GM19025 (cell line): ENCODE results near the gene SHFL.

ENCODE experiments used
- ATAC-seq: cut with Tn5 transposase; IDR thresholded peaks from one replicate; pipeline ENCODE4 v1.9.1; 2021; ENCODE audit warnings: mild to moderate bottlenecking, low read depth, moderate library complexity; ENCODE audit not compliant: unreplicated experiment

SHFL gene

GRCh38 chr19:10126213-10126639 is 40.1 kb downstream of the SHFL start:
- no peak for ATAC-seq

DNA sequence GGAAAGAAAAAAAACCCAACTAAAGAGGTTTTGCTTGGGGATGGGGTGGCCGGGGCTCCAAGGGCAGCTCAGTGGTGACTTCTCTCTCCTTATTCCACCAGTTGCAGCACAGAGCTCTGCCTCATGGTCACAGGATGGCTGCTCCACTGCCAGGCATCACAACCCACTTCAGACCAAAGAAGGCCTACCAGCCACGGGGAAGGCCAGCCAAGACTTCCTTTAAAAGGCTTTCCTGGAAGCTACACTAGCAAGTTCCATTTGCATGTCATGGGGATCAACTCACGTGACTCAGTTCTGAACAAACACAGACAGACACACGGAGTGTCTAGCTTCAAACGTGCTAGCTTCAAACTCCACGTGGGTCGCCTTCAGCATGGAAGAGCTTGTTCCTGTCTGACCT is 46.8 kb downstream of the SHFL start:
- no peak for ATAC-seq

DNA sequence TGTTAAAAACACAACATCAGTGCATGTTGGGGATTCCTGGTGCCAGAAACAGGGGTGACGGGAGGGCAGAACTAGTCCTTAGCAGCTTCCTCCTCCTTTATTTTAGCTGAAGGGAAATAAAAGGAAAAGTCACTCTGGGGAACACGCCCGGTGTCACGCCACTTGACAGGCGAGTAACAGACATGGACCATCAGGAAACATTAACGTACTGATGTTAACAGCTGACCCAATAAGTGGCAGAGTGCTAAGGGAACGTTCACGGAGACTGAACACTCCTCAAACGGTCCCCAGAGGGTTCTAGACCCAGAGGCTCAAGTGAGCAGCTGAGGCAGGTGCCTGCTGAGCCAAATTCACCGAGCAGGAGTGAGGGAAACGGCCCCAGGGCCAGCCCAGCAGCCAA is 47.5 kb downstream of the SHFL start:
- no peak for ATAC-seq

- ATAC-seq, result no peak
Observed at GRCh38 chr19:10134040-10134439, 47.9 kb downstream of the SHFL start.

DNA sequence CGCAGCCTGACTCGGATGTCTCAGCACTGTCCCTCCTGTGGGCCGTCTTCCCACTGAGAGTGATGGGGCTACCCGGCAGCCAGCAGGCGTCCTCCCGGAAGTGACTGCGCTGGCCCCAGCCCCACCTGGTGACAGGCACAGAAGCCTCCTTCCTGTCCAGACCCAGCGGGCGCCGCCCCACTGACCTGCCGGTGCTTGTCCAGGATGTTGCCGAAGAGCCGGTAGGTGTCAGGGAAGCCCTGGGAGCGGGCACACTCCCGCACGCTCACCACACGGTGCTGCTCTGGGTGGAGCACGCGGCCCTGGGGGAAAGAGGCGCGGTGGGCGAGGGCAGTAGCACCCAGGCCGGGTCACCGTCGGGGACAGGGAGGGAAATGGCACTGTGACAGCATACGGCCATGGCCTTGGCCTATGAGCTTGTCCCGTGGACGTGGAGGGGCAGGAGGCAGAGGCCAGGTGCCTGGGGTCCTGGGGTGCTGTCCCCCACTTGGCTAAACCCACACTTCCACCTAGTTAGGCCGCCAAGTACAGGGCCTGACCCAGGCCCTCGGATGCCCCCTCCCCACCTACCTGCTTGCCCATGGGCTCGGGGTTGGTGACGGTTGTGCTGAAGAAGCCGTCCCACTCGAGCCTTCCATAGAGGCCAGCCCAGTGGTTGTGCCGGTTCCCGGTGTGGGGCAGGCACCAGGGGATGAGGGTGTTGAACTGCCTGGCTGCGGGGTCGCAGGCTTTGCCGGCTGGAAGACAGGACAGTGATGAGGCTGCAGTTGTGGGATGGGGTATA is 49.6 kb downstream of the SHFL start:
- no peak for ATAC-seq

- no peak for ATAC-seq
Observed at GRCh38 chr19:10136936-10137335, 50.8 kb downstream of the SHFL start.

GRCh38 chr19:10137751-10138682 is 51.9 kb downstream of the SHFL start:
- no peak for ATAC-seq

- ATAC-seq, result no peak
Observed at GRCh38 chr19:10138879-10139795, 53.0 kb downstream of the SHFL start.

DNA sequence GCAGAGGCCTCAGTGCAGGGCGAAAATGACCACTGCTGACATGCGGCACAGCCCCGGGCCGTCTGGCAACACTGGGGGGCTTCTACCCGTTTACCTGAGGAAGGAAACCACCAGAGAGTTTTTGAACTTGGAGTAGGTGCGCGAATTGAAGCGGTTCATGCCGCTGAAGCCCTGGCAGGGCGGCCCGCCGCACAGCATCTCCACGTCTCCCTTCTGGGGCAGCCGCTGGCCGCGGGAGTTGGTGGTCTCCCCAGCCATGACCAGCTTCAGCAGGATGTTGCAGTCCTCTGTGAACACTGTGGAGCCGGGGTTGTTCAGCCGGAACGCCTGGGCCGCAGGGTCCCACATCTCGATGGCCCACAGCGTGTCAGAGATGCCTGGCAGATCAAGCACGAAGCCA is 53.8 kb downstream of the SHFL start:
- ATAC-seq, result no peak

DNA sequence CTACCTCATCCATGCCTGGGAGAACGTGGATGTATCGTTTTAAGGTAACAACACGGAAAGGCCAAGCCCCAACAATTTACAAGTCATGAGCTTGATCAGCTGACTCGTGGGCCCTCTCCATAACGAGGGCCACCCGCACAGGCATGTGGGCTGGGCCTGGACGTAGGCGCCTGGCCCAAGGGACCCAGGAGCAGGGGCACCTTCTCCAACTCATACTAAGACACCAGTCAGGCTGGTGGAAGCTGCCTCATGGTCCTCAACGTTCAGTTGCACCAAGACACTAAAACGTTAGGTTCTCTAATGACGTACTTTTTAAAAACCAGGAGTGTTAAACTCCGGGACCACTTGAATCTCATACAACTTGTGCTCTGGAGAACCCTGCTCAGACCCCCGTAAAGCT is 55.4 kb downstream of the SHFL start:
- ATAC-seq, result no peak

- no peak for ATAC-seq
Observed at GRCh38 chr19:10141973-10142372, 55.9 kb downstream of the SHFL start.
